Measurements from ENCODE around the gene FAM221B. TPM values are rescaled to one million over a fixed set of nuclear protein-coding genes. Genes with fewer than 3 reads are reported as not detected.

Gene FAM221B
- total RNA-seq, 6 donors from 2014 or later: 0.10 to 0.15 TPM; not detected in 4

DNA sequence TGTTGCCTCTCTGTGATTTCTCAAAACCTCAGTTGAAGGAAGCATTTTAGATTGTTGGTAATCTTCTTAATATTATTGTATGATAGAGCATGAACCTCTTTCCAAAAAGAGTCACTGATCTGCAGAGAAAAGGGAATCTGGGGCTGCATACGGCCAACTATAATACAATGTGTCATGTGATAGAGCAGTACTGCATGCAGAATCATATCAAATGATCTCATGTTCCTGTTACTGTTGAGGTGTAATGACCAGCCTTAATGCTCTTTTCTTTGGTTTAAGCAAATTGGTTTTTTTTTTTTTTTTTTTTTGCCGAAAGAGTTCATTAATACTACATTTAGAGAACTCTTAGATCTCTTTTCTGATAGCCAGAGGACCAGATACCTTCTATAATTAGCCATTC lies 61.5 kb downstream of the FAM221B start:
- WGBS, 2 donors: 79 to 82% methylated on average over 2 of the region's 2 CpGs
- Histone ChIP-seq H3K27me3 (no peaks in the 10 kb centered on the region), H3K4me1 (peaks cover 16 to 18% (median 17%) of the 10 kb centered on the region in 4 donors), H3K4me3 (no peak overlapping the region), H3K36me3 (no peaks in the 10 kb centered on the region), H3K27ac (no peak overlapping the region), H3K9me3 (no peaks in the 10 kb centered on the region)
- no peak for DNase-seq
- no peak for ATAC-seq (ENCODE audit: low FRiP score in 2 of 2)
- TF ChIP-seq EP300 (IDR thresholded peaks at IDR 0.05) (no peak), POLR2A (IDR thresholded peaks at IDR 0.05) (no peak), POLR2AphosphoS5 (IDR thresholded peaks at IDR 0.05) (no peak)
- TF ChIP-seq, protein P1, sequence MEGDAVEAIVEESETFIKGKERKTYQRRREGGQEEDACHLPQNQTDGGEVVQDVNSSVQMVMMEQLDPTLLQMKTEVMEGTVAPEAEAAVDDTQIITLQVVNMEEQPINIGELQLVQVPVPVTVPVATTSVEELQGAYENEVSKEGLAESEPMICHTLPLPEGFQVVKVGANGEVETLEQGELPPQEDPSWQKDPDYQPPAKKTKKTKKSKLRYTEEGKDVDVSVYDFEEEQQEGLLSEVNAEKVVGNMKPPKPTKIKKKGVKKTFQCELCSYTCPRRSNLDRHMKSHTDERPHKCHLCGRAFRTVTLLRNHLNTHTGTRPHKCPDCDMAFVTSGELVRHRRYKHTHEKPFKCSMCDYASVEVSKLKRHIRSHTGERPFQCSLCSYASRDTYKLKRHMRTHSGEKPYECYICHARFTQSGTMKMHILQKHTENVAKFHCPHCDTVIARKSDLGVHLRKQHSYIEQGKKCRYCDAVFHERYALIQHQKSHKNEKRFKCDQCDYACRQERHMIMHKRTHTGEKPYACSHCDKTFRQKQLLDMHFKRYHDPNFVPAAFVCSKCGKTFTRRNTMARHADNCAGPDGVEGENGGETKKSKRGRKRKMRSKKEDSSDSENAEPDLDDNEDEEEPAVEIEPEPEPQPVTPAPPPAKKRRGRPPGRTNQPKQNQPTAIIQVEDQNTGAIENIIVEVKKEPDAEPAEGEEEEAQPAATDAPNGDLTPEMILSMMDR (IDR thresholded peaks at IDR 0.05): no peak

Small RNA genes lying within 50 kb of the gene (small RNA-seq; reads per million reads assigned to genes)
- 0 to 1.3 (median 0.33) reads per million in 4 donors for gene HINT2

Other genes with a start within 250 kb of the FAM221B start
- gene TESK1, start 223.5 kb downstream of the FAM221B start, total RNA-seq: 10 to 100 TPM; 36.9 to 61.9 (median 43.6) TPM
- gene CD72, start 210.3 kb downstream of the FAM221B start, total RNA-seq: 10 to 100 TPM in 2 of 6 donors, 1 to 10 TPM in 4; 2.5 to 44.0 (median 7.2) TPM
- 1 to 10 TPM in 5 of 6 donors, not detected in 1; 1.1 to 3.1 (median 1.8) TPM for gene SIT1, start 177.8 kb downstream of the FAM221B start, total RNA-seq
- over 10,000 TPM in 2 of 6 donors, 1,000 to 10,000 TPM in 3, 100 to 1,000 TPM in 1; 886 to 22,003 (median 3,451) TPM for gene RMRP, start 170.7 kb downstream of the FAM221B start, total RNA-seq
- 10 to 100 TPM; 17.8 to 49.4 (median 35.1) TPM for gene CCDC107, start 170.4 kb downstream of the FAM221B start, total RNA-seq
- gene ARHGEF39, start 163.5 kb downstream of the FAM221B start, total RNA-seq: 1 to 10 TPM in 2 of 6 donors, under 1 TPM in 3, not detected in 1; 0.30 to 1.1 (median 0.37) TPM
- gene CA9, start 154.8 kb downstream of the FAM221B start, total RNA-seq: under 1 TPM in 2 of 6 donors, not detected in 4; 0.14 to 0.24 TPM
- 100 to 1,000 TPM in 5 of 6 donors, 10 to 100 TPM in 1; 89.3 to 265 (median 214) TPM for gene TPM2, start 138.8 kb downstream of the FAM221B start, total RNA-seq
- gene TLN1, start 96.5 kb downstream of the FAM221B start, total RNA-seq: 100 to 1,000 TPM; 237 to 557 (median 325) TPM
- gene CREB3, start 96.1 kb downstream of the FAM221B start, total RNA-seq: 10 to 100 TPM; 27.2 to 61.3 (median 33.5) TPM
- 100 to 1,000 TPM in 1 of 6 donors, 10 to 100 TPM in 5; 60.4 to 189 (median 77.0) TPM for gene GBA2, start 79.5 kb downstream of the FAM221B start, total RNA-seq
- 10 to 100 TPM; 20.1 to 34.4 (median 23.5) TPM for gene RGP1, start 79.4 kb downstream of the FAM221B start, total RNA-seq
- gene MSMP, start 74.5 kb downstream of the FAM221B start, total RNA-seq: 1 to 10 TPM in 2 of 6 donors, not detected in 4; 1.1 to 2.8 TPM
- 10 to 100 TPM in 4 of 6 donors, 1 to 10 TPM in 2; 8.3 to 46.1 (median 13.1) TPM for gene NPR2, start 37.1 kb downstream of the FAM221B start, total RNA-seq
- 10 to 100 TPM in 3 of 6 donors, 1 to 10 TPM in 3; 2.5 to 43.0 (median 13.3) TPM for gene SPAG8, start 16.5 kb downstream of the FAM221B start, total RNA-seq
- gene HINT2, start 13.7 kb downstream of the FAM221B start, total RNA-seq: 10 to 100 TPM; 15.7 to 57.9 (median 42.2) TPM
- 10 to 100 TPM in 3 of 6 donors, 1 to 10 TPM in 3; 6.5 to 21.0 (median 10.0) TPM for gene TMEM8B, start 496 bp upstream of the FAM221B start, total RNA-seq
- gene OR13J1, start 41.7 kb upstream of the FAM221B start, total RNA-seq: not detected
- 10 to 100 TPM in 4 of 6 donors, 1 to 10 TPM in 2; 2.1 to 19.1 (median 10.6) TPM for gene HRCT1, start 77.5 kb upstream of the FAM221B start, total RNA-seq
- gene SPAAR, start 80.8 kb upstream of the FAM221B start, total RNA-seq: 10 to 100 TPM in 3 of 6 donors, 1 to 10 TPM in 3; 3.3 to 19.9 (median 8.5) TPM
- gene OR2S2, start 129.4 kb upstream of the FAM221B start, total RNA-seq: not detected
- gene RECK, start 208.2 kb upstream of the FAM221B start, total RNA-seq: 10 to 100 TPM in 4 of 6 donors, 1 to 10 TPM in 2; 8.4 to 17.6 (median 11.0) TPM

Data from upper lobe of left lung (tissue), 6 donors.